ENCODE results near the gene DOCK1.

DNA sequence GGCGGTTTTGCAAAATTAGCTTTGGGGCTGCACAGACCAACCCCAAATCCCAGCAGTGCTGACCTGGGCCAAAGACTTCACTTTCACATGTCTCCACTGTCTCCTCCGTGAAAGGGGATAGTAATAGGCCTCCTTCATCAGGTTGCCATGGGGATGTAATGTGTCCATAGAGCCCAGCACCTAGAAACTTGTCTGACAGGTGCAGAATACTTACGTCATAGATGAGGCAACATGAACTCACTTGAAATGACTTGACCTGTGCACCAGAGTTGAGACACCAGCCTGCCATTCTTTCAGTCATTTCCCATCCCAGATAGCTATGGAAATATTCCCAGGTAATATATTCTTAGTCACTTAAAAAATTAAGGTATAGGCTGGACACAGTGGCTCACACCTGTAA lies 196.9 kb downstream of the DOCK1 start:
- TF ChIP-seq TAF1 (IDR thresholded peaks at IDR 0.05; ENCODE audit: low read depth) (no peak), EP300 (conservative IDR thresholded peaks at IDR 0.05; ENCODE audit: poor library complexity, severe bottlenecking) (no peak)
- TF ChIP-seq, protein P1, sequence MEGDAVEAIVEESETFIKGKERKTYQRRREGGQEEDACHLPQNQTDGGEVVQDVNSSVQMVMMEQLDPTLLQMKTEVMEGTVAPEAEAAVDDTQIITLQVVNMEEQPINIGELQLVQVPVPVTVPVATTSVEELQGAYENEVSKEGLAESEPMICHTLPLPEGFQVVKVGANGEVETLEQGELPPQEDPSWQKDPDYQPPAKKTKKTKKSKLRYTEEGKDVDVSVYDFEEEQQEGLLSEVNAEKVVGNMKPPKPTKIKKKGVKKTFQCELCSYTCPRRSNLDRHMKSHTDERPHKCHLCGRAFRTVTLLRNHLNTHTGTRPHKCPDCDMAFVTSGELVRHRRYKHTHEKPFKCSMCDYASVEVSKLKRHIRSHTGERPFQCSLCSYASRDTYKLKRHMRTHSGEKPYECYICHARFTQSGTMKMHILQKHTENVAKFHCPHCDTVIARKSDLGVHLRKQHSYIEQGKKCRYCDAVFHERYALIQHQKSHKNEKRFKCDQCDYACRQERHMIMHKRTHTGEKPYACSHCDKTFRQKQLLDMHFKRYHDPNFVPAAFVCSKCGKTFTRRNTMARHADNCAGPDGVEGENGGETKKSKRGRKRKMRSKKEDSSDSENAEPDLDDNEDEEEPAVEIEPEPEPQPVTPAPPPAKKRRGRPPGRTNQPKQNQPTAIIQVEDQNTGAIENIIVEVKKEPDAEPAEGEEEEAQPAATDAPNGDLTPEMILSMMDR (IDR thresholded peaks at IDR 0.05; ENCODE audit: poor library complexity, severe bottlenecking), result no peak

All from neural cell (in vitro differentiated cells).